ENCODE results near the gene FERMT2.
A peak's percentile ranks its signal among the peaks of the same experiment; 100 is the strongest.

FERMT2 gene, protein sequence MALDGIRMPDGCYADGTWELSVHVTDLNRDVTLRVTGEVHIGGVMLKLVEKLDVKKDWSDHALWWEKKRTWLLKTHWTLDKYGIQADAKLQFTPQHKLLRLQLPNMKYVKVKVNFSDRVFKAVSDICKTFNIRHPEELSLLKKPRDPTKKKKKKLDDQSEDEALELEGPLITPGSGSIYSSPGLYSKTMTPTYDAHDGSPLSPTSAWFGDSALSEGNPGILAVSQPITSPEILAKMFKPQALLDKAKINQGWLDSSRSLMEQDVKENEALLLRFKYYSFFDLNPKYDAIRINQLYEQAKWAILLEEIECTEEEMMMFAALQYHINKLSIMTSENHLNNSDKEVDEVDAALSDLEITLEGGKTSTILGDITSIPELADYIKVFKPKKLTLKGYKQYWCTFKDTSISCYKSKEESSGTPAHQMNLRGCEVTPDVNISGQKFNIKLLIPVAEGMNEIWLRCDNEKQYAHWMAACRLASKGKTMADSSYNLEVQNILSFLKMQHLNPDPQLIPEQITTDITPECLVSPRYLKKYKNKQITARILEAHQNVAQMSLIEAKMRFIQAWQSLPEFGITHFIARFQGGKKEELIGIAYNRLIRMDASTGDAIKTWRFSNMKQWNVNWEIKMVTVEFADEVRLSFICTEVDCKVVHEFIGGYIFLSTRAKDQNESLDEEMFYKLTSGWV

DNA sequence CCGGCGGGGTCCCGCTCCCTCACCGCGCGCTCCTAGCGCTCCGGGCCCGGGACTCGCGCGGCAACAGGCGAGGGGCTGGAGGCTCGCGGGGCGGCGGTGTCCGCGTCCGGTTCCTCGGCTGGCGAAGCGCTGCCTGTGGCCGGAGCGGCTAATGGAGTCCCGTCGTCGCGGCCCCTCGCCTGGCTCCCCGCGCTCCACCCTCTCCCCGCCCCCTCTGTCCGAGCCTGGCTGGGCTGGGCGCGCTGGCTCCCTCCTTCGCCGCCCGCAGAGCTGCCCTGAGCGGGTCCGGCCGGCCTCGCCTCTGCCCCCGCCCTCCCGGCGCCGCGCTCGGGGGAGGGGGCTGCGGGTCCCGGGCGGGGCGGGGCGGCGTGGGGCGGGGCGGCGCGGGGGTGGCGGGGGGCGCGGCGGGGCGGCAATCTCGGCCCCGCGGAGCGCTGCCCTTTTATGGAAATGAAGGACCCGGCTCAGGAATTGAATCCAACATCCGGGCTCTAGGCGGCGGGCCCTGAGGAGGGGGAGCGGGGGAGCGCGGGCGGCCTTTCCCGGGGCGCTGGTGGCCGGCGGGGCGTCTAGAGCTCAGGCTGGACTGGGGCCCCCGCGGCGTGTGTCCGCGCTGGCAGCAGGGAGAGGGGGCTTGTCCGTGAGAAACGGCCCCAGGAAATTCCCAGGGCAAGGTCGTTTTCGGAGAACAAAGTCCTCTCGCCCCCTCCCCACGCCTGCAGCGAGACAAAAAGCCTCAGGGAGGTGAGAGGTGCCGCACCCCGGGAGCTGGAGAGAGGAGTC, at the start of gene FERMT2:
TSS of gene FERMT2 (minus strand) at position 153 of the 783 bp plus-strand sequence. CDS start 482 bp downstream, outside the sequence.
- DNase-seq (ENCODE audit: low spot score): peak; percentile 94

GRCh38 chr14:52998376-52999015, 47.6 kb upstream of the FERMT2 start:
- no peak for DNase-seq (ENCODE audit: low spot score)

DNA sequence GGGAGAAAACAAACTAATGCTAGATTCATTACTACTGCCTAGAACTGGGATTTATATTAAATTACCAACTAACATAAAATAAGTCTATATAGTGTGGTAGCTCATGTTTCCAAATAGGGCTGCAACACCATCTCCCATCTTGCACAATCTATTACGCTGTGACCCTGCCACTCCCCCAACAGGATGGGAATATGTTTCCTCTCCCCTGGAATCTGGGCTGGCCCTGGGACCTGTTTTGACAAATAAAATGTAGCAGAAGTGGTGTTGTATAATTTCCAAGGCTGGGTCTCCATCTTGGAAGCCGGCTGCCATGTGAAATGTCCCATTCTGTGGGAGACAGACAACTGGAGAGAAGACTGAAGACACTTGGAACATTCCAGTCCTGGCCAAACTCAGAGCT, 45.6 kb upstream of the FERMT2 start:
- no peak for DNase-seq (ENCODE audit: low spot score)

DNA sequence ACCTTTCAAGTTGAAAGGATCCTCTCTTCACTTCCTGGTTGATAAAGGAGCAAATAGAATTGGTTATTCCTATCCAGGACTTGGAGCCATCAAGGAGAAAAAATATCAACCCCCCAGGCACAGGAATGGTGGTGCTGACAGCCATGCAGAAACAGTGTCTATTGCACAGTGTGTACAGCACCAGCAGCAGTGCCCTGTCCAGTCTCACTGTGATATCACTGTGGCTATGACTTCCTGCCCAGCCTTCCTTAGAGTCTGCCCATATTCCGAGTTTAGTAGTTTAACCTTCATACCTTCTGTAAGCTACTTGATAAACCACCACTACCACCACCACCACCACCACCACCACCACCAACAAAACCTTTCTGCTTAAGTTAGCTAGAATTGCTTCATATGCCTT, 45.1 kb upstream of the FERMT2 start:
- DNase-seq (ENCODE audit: low spot score): no peak

DNA sequence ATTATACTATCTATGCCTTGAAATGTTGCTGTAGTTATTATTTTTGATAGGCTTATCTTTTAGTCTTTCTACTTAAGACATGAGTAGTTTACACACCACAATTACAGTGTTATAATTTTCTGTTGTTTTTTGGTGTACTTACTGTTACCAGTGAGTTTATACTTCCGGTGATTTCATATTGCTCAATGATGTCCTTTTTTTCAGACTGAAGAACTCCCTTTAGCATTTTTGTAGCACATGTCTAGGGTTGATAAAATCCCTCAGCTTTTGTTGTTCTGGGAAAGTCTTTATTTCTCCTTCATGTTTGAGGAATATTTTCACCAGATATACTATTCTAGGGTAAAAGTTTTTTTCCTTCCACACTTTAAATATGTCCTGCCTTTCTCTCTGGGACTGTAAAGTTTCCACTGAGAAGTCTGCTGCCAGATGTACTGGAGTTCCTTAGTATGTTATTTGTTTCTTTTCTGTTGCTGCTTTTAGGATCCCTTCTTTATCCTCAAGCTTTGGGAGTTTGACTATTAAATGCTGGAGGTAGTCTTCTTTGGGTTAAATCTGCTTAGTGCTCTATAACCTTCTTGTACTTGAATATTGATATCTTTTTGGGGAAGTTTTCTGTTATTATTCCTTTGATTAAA, 41.5 kb upstream of the FERMT2 start:
- DNase-seq (ENCODE audit: low spot score): no peak

DNA sequence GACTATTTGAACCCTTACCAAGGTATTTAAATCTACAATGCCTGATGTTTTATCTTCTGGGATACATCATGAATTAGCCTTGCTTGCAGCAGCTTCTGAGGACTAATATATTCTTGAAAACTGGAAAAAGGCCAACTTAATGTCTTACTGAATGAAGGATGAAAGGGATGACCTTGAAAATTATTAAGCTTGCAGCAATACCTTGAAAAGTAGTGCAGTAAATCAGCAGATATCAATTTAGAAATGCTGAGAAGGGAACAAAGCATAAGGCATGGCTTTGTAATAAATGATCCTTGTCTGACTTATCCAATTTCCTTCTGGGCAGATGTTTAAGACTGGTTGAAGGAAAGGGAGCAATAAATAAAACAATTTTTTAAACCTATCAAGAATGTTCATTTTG, 37.3 kb upstream of the FERMT2 start:
- no peak for DNase-seq (ENCODE audit: low spot score)

DNA sequence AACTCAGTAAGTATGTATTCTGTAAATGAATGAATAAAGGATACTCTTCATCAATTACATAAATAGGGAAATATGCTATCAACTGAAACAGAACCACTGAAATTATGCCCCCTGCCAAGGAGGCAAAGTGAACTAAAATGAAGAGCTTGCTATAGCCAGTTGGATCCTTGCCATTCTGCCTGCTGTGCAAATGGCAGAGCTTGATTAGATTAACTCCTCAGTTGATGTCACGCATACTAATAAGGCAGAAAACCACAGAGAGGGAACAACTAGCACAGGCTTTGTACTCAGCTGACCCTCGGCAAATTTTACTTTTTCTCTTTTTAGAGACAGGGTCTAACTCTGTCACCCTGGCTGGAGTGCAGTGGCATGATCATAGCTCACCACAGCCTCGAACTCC, 36.7 kb upstream of the FERMT2 start:
- DNase-seq (ENCODE audit: low spot score): no peak

GRCh38 chr14:52987042-52987441, 36.2 kb upstream of the FERMT2 start:
- DNase-seq (ENCODE audit: low spot score): no peak

- DNase-seq (ENCODE audit: low spot score): no peak
Measured at GRCh38 chr14:52977798-52978197, 26.9 kb upstream of the FERMT2 start.

DNA sequence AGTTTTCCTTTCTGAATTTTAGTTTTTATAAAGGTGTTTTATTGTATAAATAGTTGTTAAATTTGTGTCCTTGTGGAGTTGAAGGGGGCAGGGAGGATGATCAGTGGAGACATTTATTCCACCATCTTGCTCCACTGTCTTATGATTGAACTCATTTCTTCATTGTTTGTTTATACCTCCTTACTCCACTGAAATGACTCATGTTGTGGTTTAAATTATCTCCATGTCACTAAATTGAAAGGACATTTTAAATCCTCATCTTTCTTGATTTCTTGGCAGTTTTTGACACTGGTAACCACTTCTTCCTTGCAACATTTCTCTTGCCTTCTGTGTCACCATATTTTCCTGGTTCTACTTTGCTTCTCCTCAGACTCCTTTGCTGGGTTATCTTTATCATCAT, 23.6 kb upstream of the FERMT2 start:
- no peak for DNase-seq (ENCODE audit: low spot score)

DNA sequence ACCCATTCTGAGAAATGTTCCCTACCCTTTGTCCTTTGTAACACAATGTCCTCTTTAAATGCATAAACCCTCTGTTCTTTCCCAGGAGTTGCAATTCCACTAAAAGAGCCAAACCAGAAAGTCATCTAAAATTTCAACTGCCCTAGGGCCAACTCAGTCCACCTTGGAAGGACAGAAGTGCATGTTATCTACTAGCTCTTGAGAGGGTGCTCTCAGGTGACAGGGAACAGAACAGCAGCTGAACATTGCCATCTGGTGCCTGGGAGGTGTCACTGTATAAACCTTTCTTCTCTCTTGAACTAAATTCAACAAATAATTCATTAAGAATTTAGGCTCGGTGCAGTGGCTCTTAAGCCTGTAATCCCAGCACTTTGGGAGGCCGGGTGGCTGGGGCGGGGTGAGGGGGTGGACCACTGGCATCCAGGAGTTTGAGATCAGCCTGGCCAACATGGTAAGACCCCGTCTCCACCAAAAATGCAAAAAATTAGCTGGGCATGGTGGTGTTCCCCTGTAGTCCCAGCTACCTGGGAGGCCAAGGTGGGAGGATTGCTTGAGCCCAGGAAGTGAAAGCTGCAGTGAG, 10.3 kb upstream of the FERMT2 start:
- DNase-seq (ENCODE audit: low spot score): peak; percentile 60

DNA sequence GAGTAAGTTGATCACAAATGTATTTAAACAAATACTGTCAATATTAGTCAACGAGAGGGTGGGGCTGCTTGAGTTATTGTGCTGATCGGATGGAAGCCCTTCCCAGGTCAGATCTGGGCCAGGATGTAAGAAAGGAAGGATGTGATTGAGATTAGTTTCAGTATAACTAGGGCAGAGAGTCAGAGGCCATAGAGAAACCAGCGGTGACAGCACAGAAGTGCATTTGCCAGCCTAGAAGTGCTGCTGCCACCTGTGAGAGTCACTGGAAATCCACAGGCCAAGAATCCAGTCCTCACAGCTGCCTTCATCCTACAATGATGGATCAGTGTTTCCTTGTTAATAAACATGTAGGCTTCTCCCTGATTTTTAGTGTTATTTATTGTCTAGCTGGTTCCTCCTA, 9.8 kb upstream of the FERMT2 start:
- no peak for DNase-seq (ENCODE audit: low spot score)

DNA sequence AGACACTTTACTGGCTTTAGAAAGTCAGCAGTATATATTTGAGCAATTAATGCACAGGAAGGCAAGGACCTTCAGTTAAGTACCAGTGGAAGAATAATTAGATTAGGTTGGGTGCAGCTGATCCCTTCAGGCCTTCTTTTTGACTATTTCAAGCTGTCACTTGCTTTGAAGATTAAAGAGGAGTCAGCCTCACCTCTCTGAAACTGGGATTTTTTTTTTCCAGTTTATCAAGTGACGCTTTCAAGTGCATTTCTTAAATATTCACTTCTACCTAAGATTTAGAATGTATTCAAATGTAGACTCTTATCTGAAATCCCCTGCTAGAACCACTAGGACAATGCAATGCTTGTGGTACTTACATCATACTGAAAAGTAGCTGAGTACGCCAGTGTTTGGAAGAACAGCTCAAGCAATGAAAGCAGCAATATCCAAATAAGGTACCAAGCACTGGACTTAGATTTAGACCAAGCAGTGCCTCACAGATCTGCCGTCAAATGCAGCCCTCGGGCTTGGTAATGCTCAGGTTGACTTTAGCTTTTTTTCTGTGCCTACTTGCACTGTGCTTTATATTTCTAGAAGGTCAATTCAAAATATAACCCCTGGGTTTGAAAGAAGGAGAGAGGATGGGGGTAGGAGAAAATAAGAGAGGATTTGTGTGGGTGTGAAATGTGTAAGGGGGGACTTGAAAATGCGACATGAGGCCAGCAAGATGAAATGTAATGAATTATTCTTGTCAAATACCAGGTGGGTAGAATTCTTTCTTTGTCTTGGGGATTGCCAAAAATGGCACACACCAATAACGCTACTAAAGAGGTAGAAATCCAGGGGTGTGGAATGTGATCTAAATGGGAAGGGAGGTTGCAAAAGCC, 3.7 kb upstream of the FERMT2 start:
- no peak for DNase-seq (ENCODE audit: low spot score)

DNA sequence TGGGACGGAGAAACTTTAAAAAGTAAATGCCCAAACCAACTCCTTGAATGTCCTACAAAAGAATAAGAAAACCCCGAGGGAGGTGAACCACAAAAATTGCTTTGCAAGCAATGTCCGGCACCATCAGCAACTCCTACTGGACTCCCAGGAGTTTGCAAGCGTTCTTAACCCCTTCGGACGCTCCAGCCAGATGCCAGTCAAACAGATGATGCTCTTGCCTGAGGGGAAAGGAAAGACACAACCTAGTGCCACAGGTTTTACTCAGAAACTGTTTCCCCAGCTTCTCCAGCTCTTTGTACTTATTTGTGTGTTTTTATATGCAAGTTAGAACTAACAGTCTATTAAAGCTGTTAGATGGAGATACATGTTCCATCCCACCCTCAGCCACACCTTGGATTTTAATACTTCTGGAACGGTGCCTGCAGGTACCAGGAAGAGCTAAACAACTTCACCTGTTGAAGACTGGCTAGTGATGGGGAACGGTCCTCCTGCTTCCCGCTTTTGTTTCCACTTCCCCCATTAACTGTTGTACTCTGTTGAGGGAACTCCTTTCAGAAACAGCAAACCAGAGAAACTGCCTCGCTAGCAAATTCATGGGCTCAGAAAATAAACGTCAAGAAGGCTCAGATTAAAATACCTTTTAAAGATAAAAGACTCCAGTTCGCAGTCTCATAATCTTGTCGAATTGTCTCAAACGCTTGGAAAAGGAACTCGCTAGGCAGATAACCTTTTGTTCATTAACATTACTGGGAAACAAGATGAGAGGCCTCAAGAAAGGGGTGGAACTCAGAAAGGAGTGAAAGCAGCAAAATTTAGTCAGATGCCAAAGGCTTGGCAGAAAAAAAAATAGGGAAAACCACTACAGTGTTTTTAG, 1.1 kb upstream of the FERMT2 start:
- no peak for DNase-seq (ENCODE audit: low spot score)

DNA sequence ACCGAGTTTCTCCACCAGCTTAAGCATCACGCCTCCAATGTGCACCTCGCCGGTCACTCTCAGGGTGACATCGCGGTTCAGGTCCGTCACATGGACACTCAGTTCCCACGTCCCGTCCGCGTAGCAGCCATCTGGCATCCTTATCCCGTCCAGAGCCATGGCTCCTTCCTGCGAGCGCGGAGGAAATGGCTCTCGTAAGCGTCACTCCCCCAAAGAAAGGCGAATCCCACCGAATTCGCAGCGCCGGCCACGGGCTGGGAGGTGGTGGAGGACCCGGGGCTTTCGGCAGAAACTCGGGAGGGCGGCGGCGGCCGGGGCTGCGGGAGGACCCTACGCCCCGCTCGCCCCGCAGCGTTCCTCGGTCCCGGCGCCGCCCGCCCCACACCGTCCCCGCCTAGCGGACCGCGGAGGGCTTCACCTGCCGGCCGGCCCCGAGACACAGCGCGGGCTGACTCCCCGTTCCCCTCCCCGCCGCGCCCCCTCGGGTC, 396 bp downstream of the FERMT2 start:
- no peak for DNase-seq (ENCODE audit: low spot score)

GRCh38 chr14:52949711-52950409, 990 bp downstream of the FERMT2 start:
- DNase-seq (ENCODE audit: low spot score): no peak

- DNase-seq (ENCODE audit: low spot score): no peak
Measured at GRCh38 chr14:52949249-52949648, 1.6 kb downstream of the FERMT2 start.

DNA sequence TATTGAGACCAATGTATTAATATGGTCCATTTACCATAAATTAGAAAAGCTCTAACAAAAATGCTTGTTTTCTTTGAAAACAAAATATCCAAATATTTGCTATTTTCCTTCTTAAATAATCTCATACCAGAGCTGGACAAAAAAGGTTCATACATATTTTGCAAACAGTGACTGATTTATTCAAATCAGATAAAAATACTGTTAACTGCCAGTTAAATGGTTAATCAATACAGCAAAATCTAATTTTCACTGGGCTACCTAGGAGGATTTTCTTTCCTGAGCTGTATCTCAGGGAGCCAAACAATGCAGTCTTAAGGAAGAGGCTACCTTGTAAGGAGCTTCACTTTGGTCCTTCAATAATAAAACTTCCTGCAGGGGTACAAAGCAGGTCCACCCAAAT, 2.0 kb downstream of the FERMT2 start:
- DNase-seq (ENCODE audit: low spot score): no peak

GRCh38 chr14:52948039-52948438, 2.8 kb downstream of the FERMT2 start:
- no peak for DNase-seq (ENCODE audit: low spot score)

Data from ecto neural progenitor cell (in vitro differentiated cells).